HG03025 (cell line): Measurements from ENCODE around the gene KCNN2.

ENCODE experiments used
- ATAC-seq: cut with Tn5 transposase; IDR thresholded peaks from one replicate; pipeline ENCODE4 v1.9.1; 2021; ENCODE audit warnings: mild to moderate bottlenecking, moderate library complexity; ENCODE audit not compliant: unreplicated experiment, low FRiP score

Gene KCNN2

GRCh38 chr5:114361724-114362196 is at the start of gene KCNN2:
TSS of gene KCNN2 (plus strand) at chr5:114362070. CDS start at chr5:114362140, 70 bp downstream.
- ATAC-seq, result peak; percentile 61

DNA sequence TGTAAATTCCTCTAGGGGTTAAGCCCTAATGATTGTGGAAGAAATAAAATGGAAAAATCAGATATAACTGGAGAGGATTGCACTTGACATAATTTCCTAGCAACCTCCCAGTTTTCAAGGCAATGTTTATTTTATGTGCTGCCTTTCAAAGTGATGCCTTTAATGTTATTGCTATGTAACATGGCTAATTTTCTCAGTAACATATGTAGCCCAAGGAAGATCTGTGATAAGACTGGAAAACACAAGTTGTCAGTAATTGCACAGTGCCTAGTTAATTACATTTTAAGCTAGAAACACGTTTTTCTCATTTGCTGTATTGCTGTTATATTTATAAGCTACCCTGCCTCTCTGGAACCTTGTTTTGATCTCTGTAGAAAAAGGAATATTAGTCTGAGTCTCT is 49.2 kb upstream of the KCNN2 start:
- ATAC-seq, result no peak

DNA sequence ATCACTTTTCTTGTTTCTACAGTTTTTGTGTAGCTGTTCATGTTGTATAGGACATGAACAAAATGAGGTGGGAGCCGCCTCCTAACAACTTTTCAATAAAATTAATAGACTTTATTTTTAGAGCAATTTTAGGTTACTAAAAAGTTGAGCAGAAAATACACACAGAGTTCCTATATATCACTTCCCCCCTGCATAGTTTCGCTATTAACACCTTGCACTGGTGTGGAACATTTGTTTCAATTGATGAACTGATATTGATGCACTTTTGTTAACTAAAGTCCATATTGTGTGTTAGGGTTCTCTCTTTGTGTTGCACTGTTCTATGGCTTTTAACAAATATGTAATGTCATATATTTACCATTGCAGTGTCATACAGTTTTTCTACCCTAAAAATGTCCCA is 47.8 kb upstream of the KCNN2 start:
- ATAC-seq, result no peak

GRCh38 chr5:114316167-114316566 is 45.7 kb upstream of the KCNN2 start:
- ATAC-seq, result no peak

DNA sequence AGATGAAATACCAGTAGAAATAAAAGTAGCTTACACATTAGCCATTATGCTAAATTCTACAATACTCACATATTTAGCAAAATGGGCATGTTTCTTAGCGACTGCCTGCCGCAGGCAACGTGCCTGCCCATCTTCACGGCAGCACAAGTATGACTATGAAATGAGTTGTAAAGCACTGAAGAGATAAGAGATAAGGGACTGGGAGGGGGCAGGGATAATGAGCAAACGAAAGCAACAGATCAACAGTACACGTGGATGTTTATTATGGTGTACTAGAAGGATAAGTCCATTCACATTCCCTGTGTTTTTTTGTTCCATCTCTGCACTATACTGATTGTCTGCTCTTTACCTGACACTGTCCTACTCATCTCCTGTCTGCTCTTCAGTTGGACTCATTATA is 44.1 kb upstream of the KCNN2 start:
- no peak for ATAC-seq

DNA sequence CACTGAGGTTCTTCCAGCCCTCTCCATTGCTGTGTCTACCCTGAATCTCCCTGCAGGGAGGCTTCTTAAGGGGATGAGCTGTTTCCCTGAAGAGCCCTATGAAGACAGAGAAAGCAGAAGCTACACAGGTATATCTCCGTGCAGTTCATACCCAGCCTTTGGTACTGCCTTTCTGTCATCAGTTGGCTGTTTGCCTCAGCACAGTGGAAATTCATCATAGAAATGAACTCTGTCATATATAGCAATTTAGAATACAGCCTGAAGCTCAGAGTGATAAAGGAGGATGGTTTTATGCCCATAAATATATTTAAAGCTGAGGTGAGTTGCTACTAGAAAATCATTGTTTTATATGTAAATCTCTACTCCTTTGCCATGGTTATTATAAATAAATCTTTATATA is 42.6 kb upstream of the KCNN2 start:
- no peak for ATAC-seq

DNA sequence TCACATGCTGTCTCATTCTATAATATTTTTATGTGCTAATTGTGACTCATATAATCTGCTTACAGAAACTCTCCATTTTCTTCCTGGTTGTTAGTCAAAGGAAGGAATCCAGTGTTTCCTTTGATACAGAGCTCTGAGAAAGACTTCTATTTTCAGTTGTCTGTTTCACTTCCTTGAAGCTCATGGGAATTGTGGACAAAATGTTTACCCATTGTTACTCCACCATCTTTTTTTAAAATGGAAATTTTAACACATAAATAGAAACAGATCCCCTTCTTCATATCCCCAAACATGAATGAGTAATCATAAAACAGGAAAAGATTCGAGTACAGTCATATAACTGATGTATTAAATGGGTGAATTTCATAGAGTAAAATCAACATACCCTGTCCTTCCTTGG is 42.0 kb upstream of the KCNN2 start:
- no peak for ATAC-seq

GRCh38 chr5:114324282-114324681 is 37.6 kb upstream of the KCNN2 start:
- no peak for ATAC-seq

- ATAC-seq, result no peak
Measured at GRCh38 chr5:114325541-114325940, 36.3 kb upstream of the KCNN2 start.

DNA sequence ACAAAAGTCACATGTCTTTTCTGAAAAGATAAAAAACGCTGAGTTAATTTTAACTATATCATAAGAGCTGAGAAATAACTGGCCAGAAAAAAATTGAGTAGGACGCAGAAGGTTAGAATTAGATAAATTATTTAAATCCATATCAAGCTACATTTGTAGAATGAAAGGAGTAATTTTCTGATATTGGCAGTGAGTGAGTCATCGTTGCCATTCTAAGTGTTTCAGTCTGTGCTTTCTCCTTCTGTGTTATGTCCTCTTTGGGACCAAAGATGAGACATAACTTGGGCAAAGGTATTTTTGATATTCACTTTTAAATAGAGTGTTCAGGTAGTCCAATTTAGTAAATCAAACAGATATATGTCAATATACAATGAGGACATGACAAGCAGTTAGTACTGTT is 34.4 kb upstream of the KCNN2 start:
- ATAC-seq, result no peak

DNA sequence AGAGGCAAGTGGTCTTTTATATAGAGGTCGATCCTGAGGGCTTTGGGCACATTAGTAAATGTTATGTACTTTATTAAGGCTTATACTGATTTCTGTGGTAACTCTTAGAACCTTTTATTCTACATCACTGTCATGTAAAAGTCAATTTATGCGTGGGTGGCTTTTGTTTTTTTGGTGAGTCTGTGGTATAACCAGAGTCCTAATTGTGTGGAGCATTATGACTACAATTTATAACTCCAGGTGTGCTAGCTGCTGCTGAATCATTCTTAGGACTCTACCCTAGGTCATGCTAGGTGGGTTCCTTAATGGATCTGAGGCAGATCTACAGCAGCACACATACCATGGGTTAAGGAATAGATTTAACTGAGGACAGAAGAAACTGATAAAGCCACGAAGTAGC is 33.9 kb upstream of the KCNN2 start:
- no peak for ATAC-seq

DNA sequence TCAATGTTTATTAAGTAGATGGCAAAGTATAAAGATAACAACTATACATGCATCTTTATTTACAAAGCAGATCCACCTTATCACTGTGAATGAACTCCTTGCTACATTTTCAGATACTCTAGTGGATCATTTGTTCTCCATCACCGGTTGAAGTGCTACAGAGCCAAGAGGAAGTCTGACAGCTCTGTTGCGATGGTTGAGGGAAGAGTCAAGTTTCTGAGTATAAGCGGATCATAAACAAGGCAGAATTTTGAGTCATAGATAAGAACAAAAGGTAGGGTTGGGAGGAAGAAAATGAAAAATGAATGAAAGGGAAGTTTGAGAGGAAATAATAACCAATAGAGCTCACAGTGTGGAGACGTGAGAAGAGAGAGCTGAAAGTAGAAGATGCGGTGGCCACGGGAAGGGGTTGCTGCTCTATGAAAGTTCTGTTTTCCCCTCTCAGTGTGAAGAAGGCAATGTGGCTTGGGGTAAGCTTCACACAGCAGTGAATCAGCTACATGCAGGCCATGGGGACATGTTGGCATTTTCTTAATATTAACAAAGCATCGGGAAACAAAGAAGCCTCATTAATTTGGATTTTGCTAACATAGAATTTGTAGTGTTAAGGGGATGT is 30.8 kb upstream of the KCNN2 start:
- no peak for ATAC-seq

DNA sequence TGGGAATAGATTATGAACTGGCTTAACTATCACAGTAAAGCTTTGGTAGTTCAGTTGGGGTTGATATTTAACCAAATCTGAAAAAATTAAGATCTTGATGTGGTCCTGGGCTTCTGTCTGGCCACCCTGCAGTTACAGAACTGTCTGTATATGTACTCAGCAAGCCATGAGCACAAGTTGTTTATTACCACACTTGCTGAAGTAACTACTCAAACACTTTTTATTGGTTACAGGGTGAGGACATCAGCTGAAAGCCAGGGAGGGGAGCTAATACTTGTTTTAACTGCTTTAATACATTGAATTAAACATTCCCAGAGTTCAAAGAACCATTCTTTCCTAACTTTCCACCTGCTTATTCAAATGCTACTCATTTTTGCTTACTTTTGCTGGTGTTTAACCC is 29.4 kb upstream of the KCNN2 start:
- no peak for ATAC-seq

DNA sequence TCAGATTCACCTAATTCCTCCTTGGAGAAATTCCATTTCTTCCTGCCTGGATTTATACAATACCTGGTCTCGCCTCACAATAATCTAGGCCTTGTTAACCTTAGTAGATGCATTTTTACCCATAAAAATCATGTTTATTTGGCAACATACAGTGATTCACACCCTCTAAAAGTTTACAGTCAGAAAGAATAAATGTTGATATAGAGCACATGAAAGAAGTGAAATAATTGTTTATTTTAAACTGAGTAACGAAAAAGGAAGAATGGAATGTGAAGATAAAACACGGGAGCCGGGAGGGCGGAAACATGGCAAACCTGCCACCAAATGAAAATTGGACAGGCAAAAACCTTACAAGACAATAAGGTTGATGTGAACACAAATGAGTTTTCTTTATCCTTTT is 28.9 kb upstream of the KCNN2 start:
- no peak for ATAC-seq

DNA sequence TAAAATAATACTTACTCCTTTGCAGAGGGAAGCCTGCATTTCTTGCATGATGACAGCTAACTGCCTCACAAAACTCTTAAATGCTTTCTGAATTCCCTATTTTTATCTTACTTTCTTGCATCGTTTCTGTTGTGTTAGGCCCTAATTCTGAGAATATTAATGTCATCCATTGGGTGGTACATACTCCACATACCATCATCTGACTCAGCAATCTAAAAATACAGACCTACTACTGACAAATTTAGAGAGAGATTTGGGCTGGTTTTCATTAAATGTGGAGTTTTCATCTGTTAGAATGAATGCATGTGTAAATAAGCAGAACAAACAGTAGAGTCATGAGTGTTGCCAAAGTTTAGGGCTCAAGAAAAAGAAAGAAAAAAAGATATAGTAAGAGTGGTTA is 26.5 kb upstream of the KCNN2 start:
- no peak for ATAC-seq

DNA sequence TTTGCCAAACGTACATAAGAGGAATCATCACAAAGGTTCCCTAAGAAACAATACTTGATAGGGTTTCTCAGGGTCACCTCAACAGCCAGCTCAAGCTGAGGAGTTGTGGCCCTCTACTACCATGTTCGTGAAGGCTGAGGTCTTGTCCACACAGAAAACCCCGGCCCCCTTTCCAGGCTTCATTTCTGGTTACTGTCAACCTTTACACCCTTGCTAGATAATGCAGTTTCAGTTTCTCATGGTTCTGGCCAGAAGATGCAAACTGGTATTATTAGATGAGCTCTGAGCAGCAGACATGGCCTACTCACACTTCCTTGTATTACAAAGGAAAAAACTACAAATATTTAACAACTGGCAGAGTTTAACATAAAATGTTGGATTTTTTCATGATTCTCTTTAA is 22.8 kb upstream of the KCNN2 start:
- ATAC-seq, result no peak

DNA sequence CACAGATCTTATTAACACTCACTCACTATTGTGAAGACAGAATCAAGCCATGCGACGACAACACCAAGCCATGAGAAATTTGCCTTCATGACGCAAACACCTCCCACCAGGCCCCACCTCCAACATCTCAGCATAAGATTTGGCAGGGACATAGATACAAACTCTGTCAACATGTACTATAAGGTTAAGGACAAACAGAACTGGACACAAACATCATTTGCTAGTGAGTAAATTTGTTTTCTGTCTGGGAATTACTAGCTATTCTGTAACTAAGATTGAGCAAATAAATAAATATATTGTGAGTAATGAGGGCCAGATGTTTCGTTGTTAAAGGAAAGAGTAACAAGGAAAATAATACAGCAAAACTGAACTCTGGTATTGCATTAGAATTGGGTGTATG is 15.7 kb upstream of the KCNN2 start:
- no peak for ATAC-seq

DNA sequence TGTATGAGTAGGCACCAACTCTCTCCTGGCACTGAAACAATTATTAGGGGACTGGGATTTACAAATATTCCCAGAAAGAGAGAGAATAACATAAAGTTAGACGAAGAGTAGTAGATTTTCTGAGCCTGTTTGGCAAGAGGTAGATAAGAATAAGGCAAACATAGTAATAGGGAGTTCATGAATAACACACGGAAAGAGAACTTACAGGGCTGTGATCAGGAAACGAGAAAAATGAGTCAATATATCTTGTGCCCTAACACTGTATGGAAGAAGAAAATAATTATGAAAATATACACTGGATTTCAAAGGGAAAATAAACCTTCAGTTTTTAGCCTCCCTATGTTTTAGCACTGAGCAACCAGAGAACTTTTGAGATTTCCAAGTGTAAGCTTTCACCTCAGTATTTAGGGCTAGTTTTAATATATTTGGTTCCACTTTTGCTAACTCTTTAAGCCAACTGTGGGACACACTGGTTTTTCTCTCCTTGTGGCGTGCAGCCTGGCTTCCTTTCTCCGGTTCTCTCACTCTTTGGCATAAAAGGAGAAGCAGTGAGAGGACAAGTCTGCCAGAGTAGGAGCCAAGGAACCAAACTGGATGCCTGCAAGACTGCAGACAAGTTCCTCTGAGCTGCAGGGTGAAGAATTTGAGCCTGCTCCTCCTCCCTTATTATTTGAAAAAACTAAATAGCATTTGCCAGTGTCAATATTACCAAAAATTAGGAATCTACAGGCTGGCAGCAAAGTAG is 6.6 kb upstream of the KCNN2 start:
- no peak for ATAC-seq

DNA sequence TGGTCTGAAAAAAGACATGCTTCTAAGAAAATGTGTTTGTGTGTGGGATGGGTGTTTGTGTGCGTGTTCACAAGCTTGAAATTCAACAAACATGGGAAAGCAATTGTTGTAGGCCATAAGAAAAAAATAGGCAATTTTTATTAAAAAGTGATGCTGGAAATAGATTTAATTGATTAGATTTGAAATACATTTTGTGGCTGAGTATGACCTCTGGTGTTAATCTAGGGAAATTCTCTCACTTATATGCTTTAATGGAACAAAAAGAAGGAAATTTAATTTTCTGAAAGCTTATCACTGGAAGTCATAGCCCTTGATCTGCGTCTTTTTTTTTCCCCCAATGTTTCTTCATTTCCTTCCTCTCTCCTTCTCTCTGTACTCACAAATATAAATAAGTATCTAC is 3.5 kb upstream of the KCNN2 start:
- ATAC-seq, result no peak

GRCh38 chr5:114360357-114360756 is 1.5 kb upstream of the KCNN2 start:
- no peak for ATAC-seq

GRCh38 chr5:114360816-114361723 is 800 bp upstream of the KCNN2 start:
- peak; percentile 7 for ATAC-seq
